Measurements from ENCODE around the gene SEC16B.

- TF ChIP-seq CTCF (IDR thresholded peaks at IDR 0.05; ENCODE audit: low read length): no peak
- TF ChIP-seq EZH2 (IDR thresholded peaks at IDR 0.05; ENCODE audit: borderline replicate concordance, low read length): no peak
These were observed 27.9 kb downstream of the SEC16B start for GRCh38 chr1:177941976-177942375.

Measured in OCI-LY1 (cell line).